ENCODE results near the gene SNAPC2.
"Not testable (repeated sequence)": the region's sequence is repeated elsewhere in the genome, so short reads cannot be mapped to it uniquely, and the experiment has no call there.

The SNAPC2 gene

GRCh38 chr19:7917267-7918061 lies 2.7 kb upstream of the SNAPC2 start:
- peak; percentile 86 for TF ChIP-seq CTCF (IDR thresholded peaks at IDR 0.05; ENCODE audit: insufficient read depth, low read length, missing control alignments)
- ChIA-PET CTCF (interaction anchor here (1.0 to 5.9 kb wide), 12 partner anchors 8 to 336 kb away, joined by 3 to 29 read pairs (median 4); partner anchors contain the start of genes MAP2K7 and TIMM44), POLR2A (interaction anchor here (0.7 to 1.3 kb wide), 3 partner anchors 12 to 14 kb away, joined by 3 to 6 read pairs (median 3); partner anchors contain the start of gene MAP2K7)
- no peak for DNase-seq (ENCODE audit: low read depth, low spot score)
- H3K4me3 ChIP-seq (ENCODE audit: low read depth, low read length): peak overlapping the region; percentile 41

- ChIA-PET POLR2A (interaction anchor here (0.7 to 1.3 kb wide), 2 partner anchors 13 to 14 kb away, joined by 3 to 6 read pairs; partner anchors contain the start of gene MAP2K7), CTCF (interaction anchor here (0.8 to 5.9 kb wide), 11 partner anchors 9 to 336 kb away, joined by 3 to 29 read pairs (median 7); partner anchors contain the start of genes MAP2K7 and TIMM44)
- not testable (repeated sequence) for DNase-seq (ENCODE audit: low read depth, low spot score)
- H3K4me3 ChIP-seq (ENCODE audit: low read depth, low read length): peak overlapping the region; percentile 41
These were observed 2.0 kb upstream of the SNAPC2 start for GRCh38 chr19:7918062-7918614.

GRCh38 chr19:7918615-7919421 lies 1.3 kb upstream of the SNAPC2 start:
- ChIA-PET CTCF (interaction anchor here (0.8 to 5.9 kb wide), 13 partner anchors 9 to 335 kb away, joined by 3 to 29 read pairs (median 7); partner anchors contain the start of genes MAP2K7 and TIMM44), POLR2A (interaction anchor here (1.2 to 1.3 kb wide), 2 partner anchors 10 to 15 kb away, joined by 3 to 6 read pairs; partner anchors contain the start of gene MAP2K7)
- no peak overlapping the region; the same call in 1 of the 2 replicates for H3K4me3 ChIP-seq (ENCODE audit: low read depth, low read length)
- no peak for DNase-seq (ENCODE audit: low read depth, low spot score)
- TF ChIP-seq CTCF (IDR thresholded peaks at IDR 0.05; ENCODE audit: insufficient read depth, low read length, missing control alignments): no peak

- POLR2A ChIA-PET: interaction anchor here (0.5 to 2.3 kb wide), 10 partner anchors 8 to 593 kb away, joined by 3 to 13 read pairs (median 4); partner anchors contain the start of genes LRRC8E, MAP2K7, TIMM44 and ZNF414
- no peak for TF ChIP-seq CTCF (IDR thresholded peaks at IDR 0.05; ENCODE audit: insufficient read depth, low read length, missing control alignments)
- CTCF ChIA-PET: interaction anchor here (0.7 to 5.9 kb wide), 12 partner anchors 8 to 81 kb away, joined by 3 to 29 read pairs (median 8); partner anchors contain the start of genes MAP2K7 and TIMM44
These were observed 572 bp downstream of the SNAPC2 start for GRCh38 chr19:7920519-7921301.

GRCh38 chr19:7921302-7921966 lies 1.3 kb downstream of the SNAPC2 start:
- no peak for DNase-seq (ENCODE audit: low read depth, low spot score)
- H3K4me3 ChIP-seq (ENCODE audit: low read depth, low read length): peak overlapping the region; percentile 66
- ChIA-PET CTCF (interaction anchor here (0.7 to 5.9 kb wide), 9 partner anchors 8 to 81 kb away, joined by 3 to 29 read pairs (median 8); partner anchors contain the start of gene TIMM44), POLR2A (interaction anchor here (0.8 to 2.3 kb wide), 5 partner anchors 8 to 52 kb away, joined by 4 to 13 read pairs (median 6); partner anchors contain the start of genes LRRC8E, MAP2K7 and TIMM44)
- TF ChIP-seq CTCF (IDR thresholded peaks at IDR 0.05; ENCODE audit: insufficient read depth, low read length, missing control alignments): no peak

More at GRCh38 chr19:7920519-7921301, 572 bp downstream of the SNAPC2 start:
- H3K4me3 ChIP-seq (ENCODE audit: low read depth, low read length): peak overlapping the region; percentile 78
- peak; percentile 74 for DNase-seq (ENCODE audit: low read depth, low spot score)

Measured in AG04449 (cell line).